GM18517 (cell line): ENCODE data around the gene HPS6.
A peak's percentile ranks its signal among the peaks of the same experiment; 100 is the strongest.
"Not testable (repeated sequence)": the region's sequence is repeated elsewhere in the genome, so short reads cannot be mapped to it uniquely, and the experiment has no call there.

Source experiments
- ATAC-seq: cut with Tn5 transposase; IDR thresholded peaks from one replicate; pipeline ENCODE4 v1.9.1; 2021; ENCODE audit warnings: mild to moderate bottlenecking, moderate library complexity; ENCODE audit not compliant: unreplicated experiment

The HPS6 gene

GRCh38 chr10:102064868-102065560 is at the start of gene HPS6:
Gene HPS6 (plus strand): TSS chr10:102065349. CDS start chr10:102065475, 126 bp downstream.
- ATAC-seq, result peak; percentile 77

DNA sequence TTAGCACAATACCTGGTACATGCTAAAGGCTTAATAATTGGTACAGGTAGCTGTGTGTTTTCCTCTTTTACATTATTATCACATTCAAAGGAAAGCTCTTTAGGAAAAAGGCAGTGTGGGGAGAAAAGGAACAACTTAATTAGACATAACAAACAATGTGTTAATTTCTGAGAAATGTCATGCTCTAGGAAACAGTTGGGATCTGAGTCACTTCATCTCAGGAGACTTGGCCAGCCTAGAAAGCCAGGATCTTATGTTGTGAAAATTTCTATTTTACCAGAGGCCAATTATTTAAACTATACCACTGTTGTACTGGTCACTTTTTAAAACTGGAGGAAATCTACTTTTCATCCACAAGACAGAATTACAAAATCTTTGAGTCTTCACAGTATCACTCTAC is 48.7 kb upstream of the HPS6 start:
- no peak for ATAC-seq

- ATAC-seq, result no peak
Observed at GRCh38 chr10:102017295-102017694, 47.9 kb upstream of the HPS6 start.

DNA sequence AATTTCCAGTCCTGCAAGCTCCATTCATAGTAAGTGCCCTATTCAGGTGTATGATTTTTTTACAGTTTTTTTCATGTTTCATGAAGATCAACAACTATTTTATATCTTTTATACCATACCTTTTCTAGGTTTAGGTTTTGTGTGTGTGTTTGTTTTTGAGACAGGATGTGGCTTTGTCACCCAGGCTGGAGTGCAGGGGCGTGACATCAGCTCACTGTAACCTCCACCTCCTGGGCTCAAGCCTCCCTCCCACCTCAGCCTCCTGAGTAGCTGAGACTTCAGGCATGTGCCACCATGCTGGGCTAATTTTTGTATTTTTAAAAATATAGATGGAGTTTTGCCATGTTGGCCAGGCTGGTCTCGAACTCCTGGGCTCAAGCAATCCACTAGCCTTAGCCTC is 44.2 kb upstream of the HPS6 start:
- ATAC-seq, result no peak

DNA sequence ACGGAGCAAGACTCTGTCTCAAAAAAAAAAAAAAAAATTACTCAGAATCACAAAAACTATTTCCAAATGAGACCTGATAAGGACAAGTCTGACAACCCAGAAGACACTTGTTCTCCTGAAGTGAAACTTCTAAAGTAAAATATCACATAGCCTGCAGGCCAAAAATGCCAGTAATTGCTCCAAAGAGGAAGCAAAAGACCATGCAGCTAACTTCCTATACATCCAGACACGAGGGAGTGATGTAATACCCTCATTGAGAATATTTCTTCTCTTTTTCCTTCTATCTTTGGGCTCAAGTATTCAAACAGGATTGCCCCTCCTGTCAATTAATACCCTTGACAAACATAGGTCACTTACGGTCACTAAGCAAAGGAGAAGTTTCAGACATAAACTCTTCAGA is 40.4 kb upstream of the HPS6 start:
- no peak for ATAC-seq

- ATAC-seq, result no peak
Observed at GRCh38 chr10:102027261-102027660, 37.9 kb upstream of the HPS6 start.

- ATAC-seq, result no peak
Observed at GRCh38 chr10:102033787-102034186, 31.4 kb upstream of the HPS6 start.

GRCh38 chr10:102035807-102036206 is 29.3 kb upstream of the HPS6 start:
- not testable (repeated sequence) for ATAC-seq

DNA sequence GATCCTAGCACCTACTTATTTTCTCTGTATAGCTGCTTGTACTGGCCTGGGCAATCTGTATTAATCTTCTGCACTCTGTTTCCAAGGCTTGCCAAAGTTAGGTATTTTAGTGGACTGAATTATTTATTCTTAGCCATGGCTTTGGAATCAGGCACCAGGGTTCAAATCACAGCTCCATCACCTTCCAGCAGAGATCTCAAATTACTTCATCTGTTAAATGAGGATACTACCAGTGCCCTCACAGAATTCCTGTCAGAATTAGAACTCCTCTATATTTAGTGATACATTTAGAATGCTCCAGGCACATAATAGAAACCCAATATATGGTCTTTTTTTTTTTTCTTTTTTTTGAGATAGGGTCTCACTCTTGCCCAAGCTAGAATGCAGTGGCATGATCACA is 26.7 kb upstream of the HPS6 start:
- no peak for ATAC-seq

DNA sequence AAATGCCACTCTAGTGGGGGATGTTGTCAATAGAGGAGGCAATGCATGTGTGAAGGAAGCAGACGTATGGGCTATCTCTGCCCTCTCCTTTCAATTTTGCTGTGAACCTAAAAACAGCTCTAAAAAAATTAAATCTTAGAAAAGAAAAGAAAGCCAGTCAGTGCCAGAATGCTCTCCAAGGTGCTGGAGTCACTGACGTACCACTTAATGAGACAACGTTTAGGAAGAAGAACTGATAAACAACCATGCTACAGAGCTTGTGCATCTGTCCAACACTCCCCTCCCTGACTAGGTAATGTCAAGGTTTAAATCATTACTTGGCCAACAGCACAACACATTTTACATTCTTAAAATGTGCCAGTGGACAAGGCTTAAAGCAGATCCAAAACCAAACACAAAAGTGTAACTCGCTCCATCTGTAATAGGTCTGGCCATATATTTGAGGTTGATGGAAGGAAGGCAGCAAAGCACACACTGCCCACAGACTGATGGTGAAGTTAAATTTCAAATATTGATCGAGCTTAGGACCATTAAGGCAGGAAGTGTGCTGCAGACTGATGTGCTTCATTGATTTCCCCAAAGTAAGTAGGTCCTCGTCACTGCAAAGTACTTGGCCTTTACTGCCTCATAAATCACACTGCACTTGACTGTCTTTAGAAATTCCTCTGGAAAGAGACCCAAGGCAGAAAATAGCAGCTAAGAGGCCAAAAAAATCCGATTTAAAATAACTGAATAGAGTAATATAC is 24.7 kb upstream of the HPS6 start:
- ATAC-seq, result no peak

- ATAC-seq, result no peak
Observed at GRCh38 chr10:102045292-102045691, 19.9 kb upstream of the HPS6 start.

- no peak for ATAC-seq
Observed at GRCh38 chr10:102046095-102046494, 19.1 kb upstream of the HPS6 start.

- not testable (repeated sequence) for ATAC-seq
Observed at GRCh38 chr10:102054881-102055646, 10.1 kb upstream of the HPS6 start.

GRCh38 chr10:102055647-102056419 is 9.3 kb upstream of the HPS6 start, which contains the start of gene ARMH3:
Gene ARMH3 (minus strand): TSS chr10:102056173. CDS start chr10:102040114, 16,059 bp downstream.
- peak; percentile 88 for ATAC-seq

- no peak for ATAC-seq
Observed at GRCh38 chr10:102059987-102060386, 5.2 kb upstream of the HPS6 start.

DNA sequence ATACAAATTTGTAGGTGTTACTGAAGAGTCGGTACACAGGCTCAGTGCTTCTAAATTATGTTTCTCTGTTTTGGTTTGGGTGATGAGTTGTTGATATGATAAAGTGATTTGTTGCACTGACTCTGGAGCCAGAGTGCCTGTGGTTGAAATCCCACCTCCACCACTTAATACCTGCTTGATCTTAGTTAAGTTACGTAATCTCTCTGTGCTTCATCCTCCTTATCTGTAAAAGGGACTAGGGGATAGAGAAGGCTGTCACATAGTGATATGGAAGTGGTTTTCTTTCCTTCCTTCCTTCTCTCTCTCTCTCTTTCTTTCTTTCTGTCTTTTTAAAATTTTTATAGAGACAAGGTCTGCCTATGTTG is 664 bp upstream of the HPS6 start:
- no peak for ATAC-seq

DNA sequence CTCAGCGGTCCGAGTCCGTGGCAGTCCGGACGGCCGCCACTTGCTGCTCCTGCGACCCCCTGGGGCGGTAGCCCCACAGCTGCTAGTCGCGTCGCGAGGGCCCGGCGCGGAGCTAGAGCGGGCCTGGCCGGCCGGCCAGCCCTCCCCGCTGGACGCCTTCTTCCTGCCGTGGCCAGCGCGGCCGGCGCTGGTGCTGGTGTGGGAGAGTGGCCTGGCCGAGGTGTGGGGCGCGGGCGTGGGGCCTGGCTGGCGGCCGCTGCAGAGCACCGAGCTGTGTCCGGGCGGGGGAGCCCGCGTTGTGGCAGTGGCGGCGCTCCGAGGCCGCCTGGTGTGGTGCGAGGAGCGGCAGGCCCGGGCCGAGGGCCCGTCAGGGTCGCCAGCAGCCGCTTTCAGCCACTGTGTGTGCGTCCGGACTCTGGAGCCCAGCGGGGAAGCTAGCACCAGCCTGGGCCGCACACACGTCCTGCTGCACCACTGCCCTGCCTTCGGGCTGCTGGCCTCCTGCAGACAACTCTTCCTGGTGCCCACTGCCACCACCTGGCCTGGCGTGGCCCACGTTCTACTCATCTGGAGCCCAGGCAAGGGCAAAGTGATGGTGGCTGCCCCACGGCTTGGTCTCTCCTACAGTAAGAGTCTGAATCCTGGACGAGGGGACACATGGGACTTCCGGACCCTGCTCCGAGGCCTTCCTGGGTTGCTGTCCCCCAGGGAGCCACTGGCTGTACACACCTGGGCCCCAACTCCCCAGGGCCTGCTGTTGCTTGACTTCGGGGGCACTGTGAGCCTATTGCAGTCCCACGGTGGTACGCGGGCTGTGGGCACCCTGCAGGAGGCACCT is 631 bp downstream of the HPS6 start:
- ATAC-seq, result peak; percentile 17

GRCh38 chr10:102066399-102067088 is 1.4 kb downstream of the HPS6 start:
- no peak for ATAC-seq
